SK-N-SH treated with all-trans-retinoic acid at 6 μM for 48 hours (cell line): ENCODE measurements around the gene CCDC187.

ENCODE experiments used
- ATAC-seq: fragments of 200-7000 bp; cut with Tn5 transposase; 3 replicates; pipeline ENCODE4 v1.9.1; 2020; ENCODE audit warnings: mild to moderate bottlenecking, moderate library complexity
- ARNTL ChIP-seq: fragments of 450-650 bp; formaldehyde crosslinking; IDR thresholded peaks from 2 replicates; pipeline ENCODE4 v1.5.0; 2020; ENCODE audit warnings: low read depth, mild to moderate bottlenecking, moderate library complexity, borderline replicate concordance
- BACH2 ChIP-seq: fragments of 250-450 bp; sonication (Bioruptor Pico); IDR thresholded peaks from 2 replicates; pipeline ENCODE4 v1.9.0; 2021; ENCODE audit warnings: mild to moderate bottlenecking, borderline replicate concordance
- CREB5 ChIP-seq: fragments of 250-450 bp; sonication (Bioruptor Pico); IDR thresholded peaks from 2 replicates; pipeline ENCODE4 v1.5.1; 2020; ENCODE audit warnings: low read depth, mild to moderate bottlenecking, moderate library complexity
- CSRNP3 ChIP-seq: fragments of 250-450 bp; sonication (Bioruptor Pico); IDR thresholded peaks from 2 replicates; pipeline ENCODE4 v1.5.1; 2021; ENCODE audit warnings: mild to moderate bottlenecking, moderate library complexity
- ESRRG ChIP-seq: fragments of 250-450 bp; sonication (Bioruptor Pico); IDR thresholded peaks from 2 replicates; pipeline ENCODE4 v1.6.1; 2021; ENCODE audit warnings: mild to moderate bottlenecking
- GLIS3 ChIP-seq: fragments of 250-450 bp; sonication (Bioruptor Pico); IDR thresholded peaks from 2 replicates; pipeline ENCODE4 v1.5.0; 2020; ENCODE audit warnings: mild to moderate bottlenecking, moderate library complexity
- ISL1 ChIP-seq: fragments of 250-450 bp; sonication (Bioruptor Pico); IDR thresholded peaks from 2 replicates; pipeline ENCODE4 v2.1.2; 2022; ENCODE audit warnings: mild to moderate bottlenecking, moderate library complexity
- OSR1 ChIP-seq: fragments of 250-450 bp; sonication (Bioruptor Pico); IDR thresholded peaks from 2 replicates; pipeline ENCODE4 v1.8.0; 2022; ENCODE audit warnings: moderate library complexity, mild to moderate bottlenecking, inconsistent platforms
- PATZ1 ChIP-seq: fragments of 250-450 bp; sonication (Bioruptor Pico); IDR thresholded peaks from 2 replicates; pipeline ENCODE4 v1.8.0; 2020; ENCODE audit warnings: mild to moderate bottlenecking, moderate library complexity, borderline replicate concordance
- POU6F1 ChIP-seq: fragments of 250-450 bp; sonication (Bioruptor Pico); IDR thresholded peaks from 2 replicates; pipeline ENCODE4 v1.8.0; 2021; ENCODE audit warnings: low read depth, mild to moderate bottlenecking, moderate library complexity, borderline replicate concordance
- PPARA ChIP-seq: fragments of 250-450 bp; sonication (Bioruptor Pico); IDR thresholded peaks from 2 replicates; pipeline ENCODE4 v1.5.0; 2020; ENCODE audit warnings: mild to moderate bottlenecking, borderline replicate concordance
- RARB ChIP-seq: fragments of 250-450 bp; sonication (Bioruptor Pico); IDR thresholded peaks from 2 replicates; pipeline ENCODE4 v1.8.0; 2021; ENCODE audit warnings: mild to moderate bottlenecking, moderate library complexity
- SNAI2 ChIP-seq: fragments of 250-450 bp; sonication (Bioruptor Pico); IDR thresholded peaks from 2 replicates; pipeline ENCODE4 v1.5.0; 2020; ENCODE audit warnings: mild to moderate bottlenecking, moderate library complexity
- TOX ChIP-seq: fragments of 250-450 bp; sonication (Bioruptor Pico); IDR thresholded peaks from 2 replicates; pipeline ENCODE4 v1.8.0; 2021; ENCODE audit warnings: mild to moderate bottlenecking, moderate library complexity, borderline replicate concordance
- TSHZ2 ChIP-seq: fragments of 250-450 bp; sonication (Bioruptor Pico); IDR thresholded peaks from 2 replicates; pipeline ENCODE4 v1.5.0; 2020; ENCODE audit warnings: mild to moderate bottlenecking, moderate library complexity
- ZC3H10 ChIP-seq: fragments of 250-450 bp; sonication (Bioruptor Pico); IDR thresholded peaks from 2 replicates; pipeline ENCODE4 v1.5.1; 2021; ENCODE audit warnings: mild to moderate bottlenecking, moderate library complexity
- ZFP3 ChIP-seq: fragments of 250-450 bp; sonication (Bioruptor Pico); IDR thresholded peaks from 2 replicates; pipeline ENCODE4 v1.5.0; 2020; ENCODE audit warnings: mild to moderate bottlenecking, moderate library complexity
- ZFP30 ChIP-seq: fragments of 450-650 bp; formaldehyde crosslinking; IDR thresholded peaks from 2 replicates; pipeline ENCODE4 v1.5.0; 2022; ENCODE audit warnings: mild to moderate bottlenecking, moderate library complexity
- ZNF565 ChIP-seq: fragments of 450-650 bp; formaldehyde crosslinking; conservative IDR thresholded peaks from 2 replicates; pipeline ENCODE4 v1.5.0; 2020; ENCODE audit warnings: low read depth, mild to moderate bottlenecking, moderate library complexity
- ZNF70 ChIP-seq: fragments of 450-650 bp; formaldehyde crosslinking; IDR thresholded peaks from 2 replicates; pipeline ENCODE4 v1.5.0; 2020; ENCODE audit warnings: mild to moderate bottlenecking, moderate library complexity
- ZNF8 ChIP-seq: fragments of 450-650 bp; formaldehyde crosslinking; IDR thresholded peaks from 2 replicates; pipeline ENCODE4 v1.5.0; 2020; ENCODE audit warnings: mild to moderate bottlenecking, moderate library complexity

Gene CCDC187

GRCh38 chr9:136210276-136210675 lies 93.6 kb downstream of the CCDC187 start:
- no peak for TF ChIP-seq ZFP30 (CRISPR knock-in tag)
- no peak for TF ChIP-seq GLIS3
- TF ChIP-seq POU6F1 (CRISPR knock-in tag): no peak
- no peak for TF ChIP-seq ESRRG
- no peak for TF ChIP-seq CREB5
- TF ChIP-seq TOX (CRISPR knock-in tag): no peak
- TF ChIP-seq RARB (CRISPR knock-in tag): no peak
- no peak for TF ChIP-seq PATZ1 (CRISPR knock-in tag)
- no peak for TF ChIP-seq ZNF8 (CRISPR knock-in tag)
- no peak for TF ChIP-seq TSHZ2 (CRISPR knock-in tag)
- TF ChIP-seq SNAI2: no peak
- no peak for TF ChIP-seq OSR1 (CRISPR knock-in tag)
- no peak for TF ChIP-seq ARNTL (CRISPR knock-in tag)
- no peak for TF ChIP-seq ZFP3
- TF ChIP-seq BACH2 (CRISPR knock-in tag): no peak
- no peak for TF ChIP-seq ZNF70
- no peak for TF ChIP-seq ZNF565 (CRISPR knock-in tag)
- no peak for TF ChIP-seq ISL1 (CRISPR knock-in tag)
- ATAC-seq: no peak

GRCh38 chr9:136209786-136210185 lies 94.1 kb downstream of the CCDC187 start:
- TF ChIP-seq OSR1 (CRISPR knock-in tag) (no peak), PPARA (CRISPR knock-in tag) (no peak), GLIS3 (no peak), BACH2 (CRISPR knock-in tag) (no peak), ISL1 (CRISPR knock-in tag) (no peak), ZNF8 (CRISPR knock-in tag) (no peak), ZC3H10 (no peak), POU6F1 (CRISPR knock-in tag) (no peak), PATZ1 (CRISPR knock-in tag) (no peak), CSRNP3 (CRISPR knock-in tag) (no peak), CREB5 (no peak)
- no peak for ATAC-seq
